Activated CD8-positive, alpha-beta memory T cell treated with anti-CD3 and anti-CD28 coated beads, Interleukin-2, amount 10 ng/mL, durations not matched to agents 7 days and 5 days (primary cell): Measurements from ENCODE around the gene KSR1. TPM values are rescaled to one million over a fixed set of nuclear protein-coding genes. Genes with fewer than 3 reads are reported as not detected.
"Not testable (repeated sequence)": the region's sequence is repeated elsewhere in the genome, so short reads cannot be mapped to it uniquely, and the experiment has no call there.

Source experiments
- ATAC-seq: fragments of 150-1000 bp; cut with Tn5 transposase; one replicate; pipeline ENCODE4 v1.10.0; 2021; ENCODE audit warnings: moderate library complexity
- CTCF ChIA-PET: fragments of 350-600 bp; sonication (Branson Sonifier 250); formaldehyde crosslinking; loops from one replicate; lab custom pipeline; 2021; ENCODE audit warnings: antibody characterized with exemption; lab: Charles Lee
- DNase-seq: peaks from one replicate; pipeline ENCODE4 v3.0.0-alpha.2; 2020
- H3K27ac Mint-ChIP-seq: one replicate; pipeline ENCODE4 v1.8.0; 2021; ENCODE audit warnings: mild to moderate bottlenecking, mixed read lengths
- H3K27me3 Mint-ChIP-seq: one replicate; pipeline ENCODE4 v1.8.0; 2021; ENCODE audit warnings: mixed read lengths
- H3K36me3 Mint-ChIP-seq: one replicate; pipeline ENCODE4 v1.8.0; 2021; ENCODE audit warnings: mild to moderate bottlenecking, mixed read lengths
- H3K4me1 Mint-ChIP-seq: one replicate; pipeline ENCODE4 v1.8.0; 2021; ENCODE audit warnings: mixed read lengths
- H3K4me3 Mint-ChIP-seq: one replicate; pipeline ENCODE4 v1.8.0; 2021; ENCODE audit warnings: mild to moderate bottlenecking, moderate library complexity, mixed read lengths
- H3K9me3 Mint-ChIP-seq: one replicate; pipeline ENCODE4 v1.8.0; 2022; ENCODE audit warnings: low read depth, mixed read lengths
- total RNA-seq, 2 experiments: library from RNA; stranded (reverse); gene quantifications; one replicate each; pipeline ENCODE4 v1.2.3, GENCODE V29; 2021

The KSR1 gene
- total RNA-seq, 2 experiments from 2014 or later: 56.6 to 70.4 TPM

- no peak overlapping the region for H3K27ac Mint-ChIP-seq
- CTCF ChIA-PET: interaction anchor here (1.1 to 10.0 kb wide), 7 partner anchors 9 to 297 kb away, joined by 3 to 152 read pairs (median 3); no protein-coding TSS in a partner anchor
- no peaks in the 10 kb centered on the region for H3K27me3 Mint-ChIP-seq
- DNase-seq: no peak
- H3K4me1 Mint-ChIP-seq: no peaks in the 10 kb centered on the region
- no peak overlapping the region for H3K4me3 Mint-ChIP-seq
- ATAC-seq: no peak
- no peaks in the 10 kb centered on the region for H3K9me3 Mint-ChIP-seq
- peaks cover 20% of the 10 kb centered on the region for H3K36me3 Mint-ChIP-seq
These were observed 190.0 kb downstream of the KSR1 start for GRCh38 chr17:27646232-27646631.

GRCh38 chr17:27647765-27648164 is 191.5 kb downstream of the KSR1 start:
- H3K27me3 Mint-ChIP-seq: no peaks in the 10 kb centered on the region
- CTCF ChIA-PET: interaction anchor here (0.8 to 10.0 kb wide), 4 partner anchors 13 to 46 kb away, joined by 3 to 152 read pairs (median 6); no protein-coding TSS in a partner anchor
- H3K36me3 Mint-ChIP-seq: peaks cover 15% of the 10 kb centered on the region
- no peak for ATAC-seq
- H3K4me3 Mint-ChIP-seq: no peak overlapping the region
- H3K9me3 Mint-ChIP-seq: no peaks in the 10 kb centered on the region
- no peaks in the 10 kb centered on the region for H3K4me1 Mint-ChIP-seq
- H3K27ac Mint-ChIP-seq: no peak overlapping the region
- no peak for DNase-seq

GRCh38 chr17:27649111-27649571 is 192.9 kb downstream of the KSR1 start:
- not testable (repeated sequence) for H3K27ac Mint-ChIP-seq, H3K9me3 Mint-ChIP-seq, H3K4me3 Mint-ChIP-seq, H3K27me3 Mint-ChIP-seq, DNase-seq, H3K4me1 Mint-ChIP-seq, ATAC-seq
- H3K36me3 Mint-ChIP-seq: peaks cover 10% of the 10 kb centered on the region
- CTCF ChIA-PET: interaction anchor here (1.7 to 10.0 kb wide), 3 partner anchors 17 to 47 kb away, joined by 8 to 152 read pairs (median 58); no protein-coding TSS in a partner anchor

GRCh38 chr17:27649929-27650328 is 193.7 kb downstream of the KSR1 start:
- ATAC-seq: no peak
- peaks cover 6% of the 10 kb centered on the region for H3K4me1 Mint-ChIP-seq
- no peak overlapping the region for H3K27ac Mint-ChIP-seq
- H3K4me3 Mint-ChIP-seq: no peak overlapping the region
- DNase-seq: no peak
- no peaks in the 10 kb centered on the region for H3K27me3 Mint-ChIP-seq
- H3K9me3 Mint-ChIP-seq: no peaks in the 10 kb centered on the region
- CTCF ChIA-PET: interaction anchor here (0.8 to 10.0 kb wide), 10 partner anchors 18 to 431 kb away, joined by 3 to 152 read pairs (median 6); partner anchors contain the start of genes LGALS9 and LYRM9
- peaks cover 9% of the 10 kb centered on the region for H3K36me3 Mint-ChIP-seq

- ATAC-seq: no peak
- Mint-ChIP-seq H3K27ac (no peak overlapping the region), H3K4me1 (peaks cover 6% of the 10 kb centered on the region), H3K27me3 (no peaks in the 10 kb centered on the region), H3K4me3 (no peak overlapping the region), H3K9me3 (no peaks in the 10 kb centered on the region), H3K36me3 (peaks cover 9% of the 10 kb centered on the region)
- no peak for DNase-seq
- CTCF ChIA-PET: interaction anchor here (0.6 to 10.0 kb wide), 23 partner anchors 11 to 685 kb away, joined by 3 to 152 read pairs (median 4); partner anchors contain the start of genes IFT20, LGALS9, LYRM9 and TNFAIP1
These were observed 194.6 kb downstream of the KSR1 start for GRCh38 chr17:27650836-27651235.

- CTCF ChIA-PET: interaction anchor here (0.8 to 10.0 kb wide), 21 partner anchors 12 to 433 kb away, joined by 3 to 152 read pairs (median 5); partner anchors contain the start of genes LGALS9 and LYRM9
- no peak overlapping the region for H3K27ac Mint-ChIP-seq
- ATAC-seq: peak; percentile 72
These were observed 195.4 kb downstream of the KSR1 start for GRCh38 chr17:27651411-27652345.

GRCh38 chr17:27653449-27653971 is 197.3 kb downstream of the KSR1 start:
- not testable (repeated sequence) for H3K27me3 Mint-ChIP-seq, H3K36me3 Mint-ChIP-seq, H3K4me3 Mint-ChIP-seq, DNase-seq, ATAC-seq, H3K9me3 Mint-ChIP-seq, H3K27ac Mint-ChIP-seq, H3K4me1 Mint-ChIP-seq
- CTCF ChIA-PET: interaction anchor here (0.6 to 10.0 kb wide), 17 partner anchors 8 to 417 kb away, joined by 3 to 152 read pairs (median 6); no protein-coding TSS in a partner anchor

More at GRCh38 chr17:27651411-27652345, 195.4 kb downstream of the KSR1 start:
- H3K4me1 Mint-ChIP-seq: peaks cover 6% of the 10 kb centered on the region
- peaks cover 9% of the 10 kb centered on the region for H3K36me3 Mint-ChIP-seq
- no peaks in the 10 kb centered on the region for H3K27me3 Mint-ChIP-seq
- peak; percentile 80 for DNase-seq
- H3K4me3 Mint-ChIP-seq: no peak overlapping the region
- H3K9me3 Mint-ChIP-seq: no peaks in the 10 kb centered on the region

- DNase-seq (no peak), ATAC-seq (no peak)
- H3K4me1 Mint-ChIP-seq: peaks cover 6% of the 10 kb centered on the region
- H3K9me3 Mint-ChIP-seq: no peaks in the 10 kb centered on the region
- CTCF ChIA-PET: interaction anchor here (0.7 to 10.0 kb wide), 28 partner anchors 9 to 418 kb away, joined by 3 to 152 read pairs (median 5); no protein-coding TSS in a partner anchor
- H3K36me3 Mint-ChIP-seq: peaks cover 2% of the 10 kb centered on the region
- H3K27ac Mint-ChIP-seq: no peak overlapping the region
- H3K4me3 Mint-ChIP-seq: no peak overlapping the region
- no peaks in the 10 kb centered on the region for H3K27me3 Mint-ChIP-seq
These were observed 197.9 kb downstream of the KSR1 start for GRCh38 chr17:27654136-27654535.

GRCh38 chr17:27654654-27655524 is 198.6 kb downstream of the KSR1 start:
- no peak overlapping the region for H3K4me3 Mint-ChIP-seq
- DNase-seq (peak; percentile 82), ATAC-seq (peak; percentile 82)
- CTCF ChIA-PET: interaction anchor here (0.7 to 10.0 kb wide), 31 partner anchors 9 to 418 kb away, joined by 3 to 152 read pairs (median 5); no protein-coding TSS in a partner anchor
- H3K36me3 Mint-ChIP-seq: no peaks in the 10 kb centered on the region
- peaks cover 6% of the 10 kb centered on the region for H3K4me1 Mint-ChIP-seq
- H3K27ac Mint-ChIP-seq: no peak overlapping the region
- H3K27me3 Mint-ChIP-seq: no peaks in the 10 kb centered on the region
- no peaks in the 10 kb centered on the region for H3K9me3 Mint-ChIP-seq

GRCh38 chr17:27655525-27656111 is 199.4 kb downstream of the KSR1 start:
- not testable (repeated sequence) for H3K9me3 Mint-ChIP-seq, H3K27ac Mint-ChIP-seq, H3K27me3 Mint-ChIP-seq, ATAC-seq, H3K4me1 Mint-ChIP-seq, DNase-seq, H3K36me3 Mint-ChIP-seq, H3K4me3 Mint-ChIP-seq
- CTCF ChIA-PET: interaction anchor here (0.9 to 10.0 kb wide), 14 partner anchors 9 to 419 kb away, joined by 3 to 152 read pairs (median 6); no protein-coding TSS in a partner anchor

GRCh38 chr17:27656620-27657019 is 200.4 kb downstream of the KSR1 start:
- not testable (repeated sequence) for H3K36me3 Mint-ChIP-seq, H3K27ac Mint-ChIP-seq, H3K27me3 Mint-ChIP-seq, H3K9me3 Mint-ChIP-seq, ATAC-seq, H3K4me3 Mint-ChIP-seq, H3K4me1 Mint-ChIP-seq, DNase-seq
- CTCF ChIA-PET: interaction anchor here (2.2 to 4.1 kb wide), 2 partner anchors 100 to 223 kb away, joined by 12 to 23 read pairs; no protein-coding TSS in a partner anchor

GRCh38 chr17:27657620-27658019 is 201.4 kb downstream of the KSR1 start:
- DNase-seq (no peak), ATAC-seq (no peak)
- Mint-ChIP-seq H3K27me3 (no peaks in the 10 kb centered on the region), H3K27ac (no peak overlapping the region), H3K4me3 (no peak overlapping the region), H3K4me1 (peaks cover 6% of the 10 kb centered on the region), H3K9me3 (no peaks in the 10 kb centered on the region), H3K36me3 (no peaks in the 10 kb centered on the region)
- CTCF ChIA-PET: interaction anchor here (1.0 to 4.1 kb wide), 4 partner anchors 55 to 236 kb away, joined by 3 to 23 read pairs (median 8); partner anchors contain the start of gene LYRM9
